Stomach (tissue), 9 donors: ENCODE results near the gene LIN52. TPM values are rescaled to one million over a fixed set of nuclear protein-coding genes. Genes with fewer than 3 reads are reported as not detected.

ENCODE experiments used
- DNase-seq, 2 donors: peaks; one replicate each; pipeline versions ENCODE4 v3.0.0 to v3.0.0-alpha.2; 2013 to 2019
- H3K27ac ChIP-seq, 5 donors: fragments of 200-600 bp in 4 of 5; sonication (generic) in 4 of 5; one replicate each; pipeline ENCODE4 v1.5.1; 2013 to 2019; ENCODE audit warnings: mild to moderate bottlenecking in 1 of 5, moderate library complexity in 1 of 5
- H3K27me3 ChIP-seq, 3 donors: fragments of 200-600 bp; sonication (generic); one replicate each; pipeline ENCODE4 v1.5.1; 2017 to 2019; ENCODE audit warnings: mixed run types in 1 of 3
- H3K36me3 ChIP-seq, 4 donors: fragments of 200-600 bp; sonication (generic); 1 replicate in 3 of 4; 2 replicates in 1 of 4; pipeline ENCODE4 v1.5.1; 2016 to 2019
- H3K4me1 ChIP-seq, 4 donors: fragments of 200-600 bp; sonication (generic); one replicate each; pipeline ENCODE4 v1.5.1; 2016 to 2019
- H3K4me3 ChIP-seq, 4 donors: fragments of 200-600 bp; sonication (generic) in 3 of 4; one replicate each; pipeline ENCODE4 v1.5.1; 2016 to 2019; ENCODE audit warnings: mild to moderate bottlenecking in 1 of 4
- H3K9me3 ChIP-seq, 4 donors: fragments of 200-600 bp; sonication (generic); one replicate each; pipeline ENCODE4 v1.5.1; 2016 to 2019
- EP300 ChIP-seq: sonication (generic); formaldehyde crosslinking; IDR thresholded peaks from one replicate; pipeline ENCODE4 v1.6.1; 2017; ENCODE audit warnings: antibody characterized with exemption
- POLR2A ChIP-seq, 4 donors: fragments of 450-650 bp; IDR thresholded peaks; one replicate each; pipeline ENCODE4 v1.6.1; 2016; ENCODE audit warnings: antibody characterized with exemption in 4 of 4, control low read depth in 2 of 4, mild to moderate bottlenecking in 1 of 4, moderate library complexity in 1 of 4
- POLR2AphosphoS5 ChIP-seq, 3 donors: sonication (generic); formaldehyde crosslinking; IDR thresholded peaks; one replicate each; pipeline ENCODE4 v1.6.1; 2016; ENCODE audit warnings: antibody characterized with exemption in 3 of 3
- WGBS, 5 donors: extraction: QIAGEN DNeasy Blood & Tissue Kit in 3 of 5; methylation state at CpG; one replicate each; pipeline versions ENCODE4 v1.1.5 to v1.1.7; 2013 to 2018; 5-methylcytosine and 5-hydroxymethylcytosine counted together
- intact Hi-C: fragments of 100-400 bp; cut with DNase I; formaldehyde crosslinking; loops from one replicate; pipeline ENCODE4 v1.15.1; 2023; ENCODE audit warnings: low total_unique reads
- polyA plus RNA-seq, 3 donors: library from polyadenylated mRNA; stranded (reverse); fragments of 200-250 nt; gene quantifications; one replicate each; pipeline ENCODE4 v1.2.3, GENCODE V29; 2013
- total RNA-seq, 5 donors: library from RNA; depleted of rRNA; stranded (reverse); fragments of >200 nt; gene quantifications; one replicate each; pipeline versions ENCODE4 v1.1.0 to v1.2.3, GENCODE V29; 2014 to 2016
- TF ChIP-seq, protein P1 (sequence below), 7 experiments: fragments of 450-650 bp in 4 of 7; fragments of 200-600 bp in 3 of 7; sonication (generic) in 3 of 7; IDR thresholded peaks; one replicate each; pipeline ENCODE4 v1.5.1; 2016 to 2019; ENCODE audit warnings: antibody characterized with exemption in 7 of 7, control low read depth in 2 of 7, mild to moderate bottlenecking in 1 of 7
- donor health status: healthy with polysubstance abuse.
- donor health status: Bipolar disorder and iron deficiency.
- donor health status: healthy.

The LIN52 gene
- total and polyA plus RNA-seq, 8 donors: 0.87 to 16.7 (median 6.9) TPM

GRCh38 chr14:74127634-74128033, 42.9 kb downstream of the LIN52 start:
- no peaks in the 10 kb centered on the region for H3K27me3 ChIP-seq
- no peaks in the 10 kb centered on the region for H3K9me3 ChIP-seq
- intact Hi-C loops: no loop called here
- WGBS, 5 donors: 94 to 100% (median 100%) methylated on average over 1 of the region's 1 CpG
- no peak overlapping the region for H3K27ac ChIP-seq
- no peak for DNase-seq
- peaks cover 0 to 8% (median 2%) of the 10 kb centered on the region in 4 donors for H3K36me3 ChIP-seq
- no peak overlapping the region for H3K4me3 ChIP-seq
- no peaks in the 10 kb centered on the region for H3K4me1 ChIP-seq
- TF ChIP-seq EP300 (no peak), POLR2A (IDR thresholded peaks at IDR 0.05) (no peak), POLR2AphosphoS5 (IDR thresholded peaks at IDR 0.05) (no peak)
- TF ChIP-seq, protein P1, sequence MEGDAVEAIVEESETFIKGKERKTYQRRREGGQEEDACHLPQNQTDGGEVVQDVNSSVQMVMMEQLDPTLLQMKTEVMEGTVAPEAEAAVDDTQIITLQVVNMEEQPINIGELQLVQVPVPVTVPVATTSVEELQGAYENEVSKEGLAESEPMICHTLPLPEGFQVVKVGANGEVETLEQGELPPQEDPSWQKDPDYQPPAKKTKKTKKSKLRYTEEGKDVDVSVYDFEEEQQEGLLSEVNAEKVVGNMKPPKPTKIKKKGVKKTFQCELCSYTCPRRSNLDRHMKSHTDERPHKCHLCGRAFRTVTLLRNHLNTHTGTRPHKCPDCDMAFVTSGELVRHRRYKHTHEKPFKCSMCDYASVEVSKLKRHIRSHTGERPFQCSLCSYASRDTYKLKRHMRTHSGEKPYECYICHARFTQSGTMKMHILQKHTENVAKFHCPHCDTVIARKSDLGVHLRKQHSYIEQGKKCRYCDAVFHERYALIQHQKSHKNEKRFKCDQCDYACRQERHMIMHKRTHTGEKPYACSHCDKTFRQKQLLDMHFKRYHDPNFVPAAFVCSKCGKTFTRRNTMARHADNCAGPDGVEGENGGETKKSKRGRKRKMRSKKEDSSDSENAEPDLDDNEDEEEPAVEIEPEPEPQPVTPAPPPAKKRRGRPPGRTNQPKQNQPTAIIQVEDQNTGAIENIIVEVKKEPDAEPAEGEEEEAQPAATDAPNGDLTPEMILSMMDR (IDR thresholded peaks at IDR 0.05): no peak

DNA sequence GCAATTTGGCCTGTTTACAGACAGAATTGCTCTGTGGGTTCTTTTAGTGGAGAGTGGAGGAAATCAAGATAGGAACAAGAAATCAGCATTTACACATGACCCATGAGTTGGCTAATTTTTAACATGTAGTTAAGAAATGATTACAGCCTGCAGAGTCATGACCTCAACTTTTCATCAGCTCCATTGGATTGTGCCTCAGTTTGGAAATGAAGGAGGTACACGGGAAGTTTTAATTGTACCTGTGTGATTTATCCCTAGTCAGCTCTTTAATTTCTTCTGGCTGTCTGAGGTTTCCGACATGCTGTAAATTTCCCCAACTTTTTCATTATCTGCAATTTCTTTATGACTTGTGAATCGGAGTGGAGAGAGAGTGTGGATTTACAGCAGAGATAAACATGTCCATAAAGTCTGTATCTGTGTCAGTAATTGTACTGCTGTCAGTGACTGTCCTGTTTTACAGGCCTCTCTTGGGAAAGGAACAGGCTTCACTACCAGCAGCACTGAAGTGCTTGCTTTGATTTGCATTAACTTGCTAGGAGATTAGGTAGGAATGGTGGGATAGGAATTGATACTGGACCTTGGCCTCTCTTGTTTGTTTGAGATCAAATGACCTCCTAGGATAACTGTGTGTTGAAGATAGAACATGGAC, 49.2 kb downstream of the LIN52 start:
- no peak for TF ChIP-seq POLR2A (IDR thresholded peaks at IDR 0.05)
- no peak for TF ChIP-seq POLR2AphosphoS5 (IDR thresholded peaks at IDR 0.05)
- no peak for TF ChIP-seq EP300
- TF ChIP-seq, protein P1 (IDR thresholded peaks at IDR 0.05): no peak
- Histone ChIP-seq H3K4me3 (no peak overlapping the region), H3K27me3 (no peaks in the 10 kb centered on the region), H3K36me3 (no peaks in the 10 kb centered on the region), H3K4me1 (peaks cover 0 to 23% (median 10%) of the 10 kb centered on the region in 4 donors), H3K9me3 (no peaks in the 10 kb centered on the region), H3K27ac (no peak overlapping the region)
- WGBS, 5 donors: 44 to 69% (median 57%) methylated on average over 3 of the region's 3 CpGs
- intact Hi-C loops: no loop called here
- no peak for DNase-seq

DNA sequence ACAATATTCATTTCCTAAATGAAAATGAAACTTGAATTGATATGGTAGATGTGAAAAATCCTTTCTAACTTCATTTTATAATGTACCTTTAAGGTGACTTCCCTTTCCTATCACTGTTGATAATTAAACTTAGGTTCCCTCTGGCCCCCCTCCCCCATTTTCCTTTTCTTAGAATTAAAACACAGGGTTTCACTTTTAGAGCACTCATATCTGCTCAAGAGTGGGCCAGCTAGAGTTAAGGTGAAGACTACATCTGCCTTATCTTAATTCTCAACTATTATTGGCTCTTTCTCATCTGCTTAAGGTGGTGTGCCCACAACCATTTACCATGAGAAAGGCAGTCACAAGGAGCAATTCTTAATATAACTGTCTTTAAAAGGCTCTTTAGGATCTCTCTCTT, 49.7 kb downstream of the LIN52 start:
- no peak overlapping the region for H3K4me3 ChIP-seq
- no peaks in the 10 kb centered on the region for H3K9me3 ChIP-seq
- H3K36me3 ChIP-seq: no peaks in the 10 kb centered on the region
- H3K27ac ChIP-seq: no peak overlapping the region
- intact Hi-C loops: no loop called here
- H3K4me1 ChIP-seq: peaks cover 0 to 23% (median 10%) of the 10 kb centered on the region in 4 donors
- H3K27me3 ChIP-seq: no peaks in the 10 kb centered on the region
- no peak for TF ChIP-seq EP300
- TF ChIP-seq, protein P1 (IDR thresholded peaks at IDR 0.05): no peak
- no peak for TF ChIP-seq POLR2A (IDR thresholded peaks at IDR 0.05)
- TF ChIP-seq POLR2AphosphoS5 (IDR thresholded peaks at IDR 0.05): no peak
- DNase-seq: no peak

GRCh38 chr14:74135426-74135825, 50.7 kb downstream of the LIN52 start:
- no peak for DNase-seq
- H3K4me3 ChIP-seq: no peak overlapping the region
- no peak overlapping the region for H3K27ac ChIP-seq
- no peaks in the 10 kb centered on the region for H3K27me3 ChIP-seq
- H3K9me3 ChIP-seq: no peaks in the 10 kb centered on the region
- intact Hi-C loops: no loop called here
- TF ChIP-seq POLR2AphosphoS5 (IDR thresholded peaks at IDR 0.05) (no peak), POLR2A (IDR thresholded peaks at IDR 0.05) (no peak), EP300 (no peak)
- TF ChIP-seq, protein P1 (IDR thresholded peaks at IDR 0.05): no peak
- H3K36me3 ChIP-seq: no peaks in the 10 kb centered on the region
- H3K4me1 ChIP-seq: peaks cover 0 to 23% (median 11%) of the 10 kb centered on the region in 4 donors
- 60 to 75% (median 66%) methylated on average over 1 of the region's 1 CpG for WGBS, 5 donors
